ENCODE measurements around the gene NTNG2. TPM values are rescaled to one million over a fixed set of nuclear protein-coding genes. Genes with fewer than 3 reads are reported as not detected.

NTNG2 gene
- total and polyA plus RNA-seq, 9 of the 15 experiments (the other 6 are each of a cell fraction or from before 2014, with no cell fraction given) = 0.01 to 0.11 (median 0.09) TPM; not detected in 6

DNA sequence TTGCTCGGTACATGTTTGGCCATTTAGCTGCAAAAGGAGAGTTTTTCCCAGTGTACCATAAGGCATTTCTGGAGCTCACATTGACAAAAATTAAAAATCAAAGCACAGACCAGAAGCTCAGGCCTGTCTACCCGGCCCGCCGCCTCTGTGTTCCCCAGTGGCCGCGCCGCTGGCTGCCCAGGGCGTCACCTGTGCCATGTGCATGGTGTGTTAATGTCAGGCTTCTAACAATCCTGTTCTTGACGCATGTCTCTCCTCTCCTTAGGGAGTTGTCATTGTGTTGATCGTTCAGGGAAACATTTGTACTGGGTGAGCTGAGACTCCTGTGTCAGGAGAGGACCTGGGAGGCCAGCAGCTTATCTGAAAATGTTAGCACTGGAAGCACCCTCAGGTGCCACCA lies 9.6 kb upstream of the NTNG2 start (continued):
- TF ChIP-seq, protein P1, sequence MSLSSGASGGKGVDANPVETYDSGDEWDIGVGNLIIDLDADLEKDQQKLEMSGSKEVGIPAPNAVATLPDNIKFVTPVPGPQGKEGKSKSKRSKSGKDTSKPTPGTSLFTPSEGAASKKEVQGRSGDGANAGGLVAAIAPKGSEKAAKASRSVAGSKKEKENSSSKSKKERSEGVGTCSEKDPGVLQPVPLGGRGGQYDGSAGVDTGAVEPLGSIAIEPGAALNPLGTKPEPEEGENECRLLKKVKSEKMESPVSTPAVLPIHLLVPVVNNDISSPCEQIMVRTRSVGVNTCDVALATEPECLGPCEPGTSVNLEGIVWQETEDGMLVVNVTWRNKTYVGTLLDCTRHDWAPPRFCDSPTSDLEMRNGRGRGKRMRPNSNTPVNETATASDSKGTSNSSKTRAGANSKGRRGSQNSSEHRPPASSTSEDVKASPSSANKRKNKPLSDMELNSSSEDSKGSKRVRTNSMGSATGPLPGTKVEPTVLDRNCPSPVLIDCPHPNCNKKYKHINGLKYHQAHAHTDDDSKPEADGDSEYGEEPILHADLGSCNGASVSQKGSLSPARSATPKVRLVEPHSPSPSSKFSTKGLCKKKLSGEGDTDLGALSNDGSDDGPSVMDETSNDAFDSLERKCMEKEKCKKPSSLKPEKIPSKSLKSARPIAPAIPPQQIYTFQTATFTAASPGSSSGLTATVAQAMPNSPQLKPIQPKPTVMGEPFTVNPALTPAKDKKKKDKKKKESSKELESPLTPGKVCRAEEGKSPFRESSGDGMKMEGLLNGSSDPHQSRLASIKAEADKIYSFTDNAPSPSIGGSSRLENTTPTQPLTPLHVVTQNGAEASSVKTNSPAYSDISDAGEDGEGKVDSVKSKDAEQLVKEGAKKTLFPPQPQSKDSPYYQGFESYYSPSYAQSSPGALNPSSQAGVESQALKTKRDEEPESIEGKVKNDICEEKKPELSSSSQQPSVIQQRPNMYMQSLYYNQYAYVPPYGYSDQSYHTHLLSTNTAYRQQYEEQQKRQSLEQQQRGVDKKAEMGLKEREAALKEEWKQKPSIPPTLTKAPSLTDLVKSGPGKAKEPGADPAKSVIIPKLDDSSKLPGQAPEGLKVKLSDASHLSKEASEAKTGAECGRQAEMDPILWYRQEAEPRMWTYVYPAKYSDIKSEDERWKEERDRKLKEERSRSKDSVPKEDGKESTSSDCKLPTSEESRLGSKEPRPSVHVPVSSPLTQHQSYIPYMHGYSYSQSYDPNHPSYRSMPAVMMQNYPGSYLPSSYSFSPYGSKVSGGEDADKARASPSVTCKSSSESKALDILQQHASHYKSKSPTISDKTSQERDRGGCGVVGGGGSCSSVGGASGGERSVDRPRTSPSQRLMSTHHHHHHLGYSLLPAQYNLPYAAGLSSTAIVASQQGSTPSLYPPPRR (CRISPR knock-in tag; IDR thresholded peaks at IDR 0.05; ENCODE audit: borderline replicate concordance) = no peak
- TF ChIP-seq SNRNP70 (optimal IDR thresholded peaks at IDR 0.05; ENCODE audit: low read depth, low read length) (no peak), ARID2 (IDR thresholded peaks at IDR 0.05) (no peak), HNRNPL (IDR thresholded peaks at IDR 0.05; ENCODE audit: low read depth, low read length) (no peak)
- TF ChIP-seq, protein P2, sequence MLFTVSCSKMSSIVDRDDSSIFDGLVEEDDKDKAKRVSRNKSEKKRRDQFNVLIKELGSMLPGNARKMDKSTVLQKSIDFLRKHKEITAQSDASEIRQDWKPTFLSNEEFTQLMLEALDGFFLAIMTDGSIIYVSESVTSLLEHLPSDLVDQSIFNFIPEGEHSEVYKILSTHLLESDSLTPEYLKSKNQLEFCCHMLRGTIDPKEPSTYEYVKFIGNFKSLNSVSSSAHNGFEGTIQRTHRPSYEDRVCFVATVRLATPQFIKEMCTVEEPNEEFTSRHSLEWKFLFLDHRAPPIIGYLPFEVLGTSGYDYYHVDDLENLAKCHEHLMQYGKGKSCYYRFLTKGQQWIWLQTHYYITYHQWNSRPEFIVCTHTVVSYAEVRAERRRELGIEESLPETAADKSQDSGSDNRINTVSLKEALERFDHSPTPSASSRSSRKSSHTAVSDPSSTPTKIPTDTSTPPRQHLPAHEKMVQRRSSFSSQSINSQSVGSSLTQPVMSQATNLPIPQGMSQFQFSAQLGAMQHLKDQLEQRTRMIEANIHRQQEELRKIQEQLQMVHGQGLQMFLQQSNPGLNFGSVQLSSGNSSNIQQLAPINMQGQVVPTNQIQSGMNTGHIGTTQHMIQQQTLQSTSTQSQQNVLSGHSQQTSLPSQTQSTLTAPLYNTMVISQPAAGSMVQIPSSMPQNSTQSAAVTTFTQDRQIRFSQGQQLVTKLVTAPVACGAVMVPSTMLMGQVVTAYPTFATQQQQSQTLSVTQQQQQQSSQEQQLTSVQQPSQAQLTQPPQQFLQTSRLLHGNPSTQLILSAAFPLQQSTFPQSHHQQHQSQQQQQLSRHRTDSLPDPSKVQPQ (CRISPR knock-in tag; IDR thresholded peaks at IDR 0.05; ENCODE audit: borderline replicate concordance) = no peak
